ENCODE results near the gene CDC42BPB.

DNA sequence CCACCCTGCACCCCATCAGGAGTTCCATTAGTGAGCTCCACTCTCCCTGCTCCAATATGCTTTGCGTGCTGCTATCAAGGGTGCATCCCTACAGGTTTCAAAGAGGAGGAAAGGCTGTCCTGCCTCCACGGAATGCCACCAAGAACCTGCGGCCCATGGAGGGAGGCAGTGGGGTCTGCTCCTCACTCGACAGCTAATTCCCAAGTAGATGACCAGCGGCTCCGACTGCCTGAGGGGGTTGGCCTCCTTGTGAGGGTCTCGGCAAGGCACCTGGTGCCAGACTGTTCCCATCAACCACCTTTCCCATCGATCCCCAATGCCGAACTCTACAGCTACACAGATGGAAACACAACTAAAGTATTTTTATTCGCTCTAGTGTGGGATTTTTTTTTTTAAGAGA lies 98.9 kb downstream of the CDC42BPB start:
- TF ChIP-seq, protein P1, sequence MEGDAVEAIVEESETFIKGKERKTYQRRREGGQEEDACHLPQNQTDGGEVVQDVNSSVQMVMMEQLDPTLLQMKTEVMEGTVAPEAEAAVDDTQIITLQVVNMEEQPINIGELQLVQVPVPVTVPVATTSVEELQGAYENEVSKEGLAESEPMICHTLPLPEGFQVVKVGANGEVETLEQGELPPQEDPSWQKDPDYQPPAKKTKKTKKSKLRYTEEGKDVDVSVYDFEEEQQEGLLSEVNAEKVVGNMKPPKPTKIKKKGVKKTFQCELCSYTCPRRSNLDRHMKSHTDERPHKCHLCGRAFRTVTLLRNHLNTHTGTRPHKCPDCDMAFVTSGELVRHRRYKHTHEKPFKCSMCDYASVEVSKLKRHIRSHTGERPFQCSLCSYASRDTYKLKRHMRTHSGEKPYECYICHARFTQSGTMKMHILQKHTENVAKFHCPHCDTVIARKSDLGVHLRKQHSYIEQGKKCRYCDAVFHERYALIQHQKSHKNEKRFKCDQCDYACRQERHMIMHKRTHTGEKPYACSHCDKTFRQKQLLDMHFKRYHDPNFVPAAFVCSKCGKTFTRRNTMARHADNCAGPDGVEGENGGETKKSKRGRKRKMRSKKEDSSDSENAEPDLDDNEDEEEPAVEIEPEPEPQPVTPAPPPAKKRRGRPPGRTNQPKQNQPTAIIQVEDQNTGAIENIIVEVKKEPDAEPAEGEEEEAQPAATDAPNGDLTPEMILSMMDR (IDR thresholded peaks at IDR 0.05) = no peak
- no peak for TF ChIP-seq POLR2A (IDR thresholded peaks at IDR 0.05)
